ENCODE measurements around the gene NUF2.

DNA sequence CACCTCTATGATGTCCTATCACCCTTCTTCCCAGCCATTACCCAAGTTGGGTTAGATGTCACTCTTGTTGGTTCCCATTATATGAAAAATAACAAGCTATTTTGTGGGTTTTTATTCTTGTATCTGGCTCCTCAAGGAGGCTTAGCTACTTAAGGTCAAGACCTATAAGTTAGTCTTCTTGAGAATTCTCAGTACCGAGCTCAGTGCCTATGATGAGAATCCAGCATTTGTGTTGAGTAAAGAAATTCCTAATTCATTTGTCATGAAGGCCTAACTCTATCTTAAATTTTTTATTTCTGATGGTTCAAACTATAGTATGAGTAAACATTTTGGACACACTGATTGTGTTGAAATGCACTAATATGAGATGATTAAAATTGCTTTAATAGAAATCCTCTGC is 15.9 kb downstream of the NUF2 start:
- no peak for TF ChIP-seq OSR1 (CRISPR knock-in tag; IDR thresholded peaks at IDR 0.05)
- TF ChIP-seq, protein P1, sequence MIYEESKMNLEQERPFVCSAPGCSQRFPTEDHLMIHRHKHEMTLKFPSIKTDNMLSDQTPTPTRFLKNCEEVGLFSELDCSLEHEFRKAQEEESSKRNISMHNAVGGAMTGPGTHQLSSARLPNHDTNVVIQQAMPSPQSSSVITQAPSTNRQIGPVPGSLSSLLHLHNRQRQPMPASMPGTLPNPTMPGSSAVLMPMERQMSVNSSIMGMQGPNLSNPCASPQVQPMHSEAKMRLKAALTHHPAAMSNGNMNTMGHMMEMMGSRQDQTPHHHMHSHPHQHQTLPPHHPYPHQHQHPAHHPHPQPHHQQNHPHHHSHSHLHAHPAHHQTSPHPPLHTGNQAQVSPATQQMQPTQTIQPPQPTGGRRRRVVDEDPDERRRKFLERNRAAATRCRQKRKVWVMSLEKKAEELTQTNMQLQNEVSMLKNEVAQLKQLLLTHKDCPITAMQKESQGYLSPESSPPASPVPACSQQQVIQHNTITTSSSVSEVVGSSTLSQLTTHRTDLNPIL (CRISPR knock-in tag; IDR thresholded peaks at IDR 0.05; ENCODE audit: low read depth): no peak
- TF ChIP-seq SNAI2 (CRISPR knock-in tag; IDR thresholded peaks at IDR 0.05): no peak
- no peak for TF ChIP-seq ZFP3 (CRISPR knock-in tag; IDR thresholded peaks at IDR 0.05)

Measured in SK-N-SH treated with all-trans-retinoic acid at 6 μM for 48 hours (cell line).